Gastrocnemius medialis (tissue), 4 donors: Measurements from ENCODE around the gene STEAP1.

ENCODE experiments used
- POLR2A ChIP-seq, 2 donors: fragments of 450-650 bp; IDR thresholded peaks; one replicate each; pipeline ENCODE4 v1.6.1; 2017; ENCODE audit warnings: antibody characterized with exemption in 2 of 2, mild to moderate bottlenecking in 2 of 2, moderate library complexity in 2 of 2
- TF ChIP-seq, protein P1 (sequence below), 5 experiments: fragments of 450-650 bp in 3 of 5; fragments of 200-600 bp in 2 of 5; sonication (generic) in 2 of 5; IDR thresholded peaks in 4 of 5; conservative IDR thresholded peaks in 1 of 5; 1 replicate in 4 of 5; 2 replicates in 1 of 5; pipeline ENCODE4 v1.5.1; 2016 to 2019; ENCODE audit warnings: antibody characterized with exemption in 5 of 5, mild to moderate bottlenecking in 3 of 5, moderate library complexity in 3 of 5

DNA sequence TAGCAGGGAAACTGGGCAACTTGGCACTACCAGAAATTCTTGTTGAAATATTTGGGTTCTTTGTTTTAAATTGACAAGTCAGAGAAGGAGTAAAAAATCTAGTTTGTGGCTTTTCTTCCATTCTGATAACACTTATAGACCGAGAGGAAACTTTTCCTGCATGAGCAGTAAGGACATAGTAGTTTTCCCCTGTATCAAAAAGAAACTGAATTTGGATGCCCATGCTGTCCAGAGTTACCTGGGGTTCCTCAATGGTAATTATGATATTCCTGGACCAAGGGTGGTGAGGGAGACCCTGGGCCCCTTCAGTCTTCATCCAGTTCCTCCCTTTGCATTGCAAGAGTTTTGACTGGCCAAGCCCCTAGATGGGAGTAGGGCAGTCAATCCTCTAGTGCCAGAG is 37.4 kb downstream of the STEAP1 start:
- TF ChIP-seq, protein P1, sequence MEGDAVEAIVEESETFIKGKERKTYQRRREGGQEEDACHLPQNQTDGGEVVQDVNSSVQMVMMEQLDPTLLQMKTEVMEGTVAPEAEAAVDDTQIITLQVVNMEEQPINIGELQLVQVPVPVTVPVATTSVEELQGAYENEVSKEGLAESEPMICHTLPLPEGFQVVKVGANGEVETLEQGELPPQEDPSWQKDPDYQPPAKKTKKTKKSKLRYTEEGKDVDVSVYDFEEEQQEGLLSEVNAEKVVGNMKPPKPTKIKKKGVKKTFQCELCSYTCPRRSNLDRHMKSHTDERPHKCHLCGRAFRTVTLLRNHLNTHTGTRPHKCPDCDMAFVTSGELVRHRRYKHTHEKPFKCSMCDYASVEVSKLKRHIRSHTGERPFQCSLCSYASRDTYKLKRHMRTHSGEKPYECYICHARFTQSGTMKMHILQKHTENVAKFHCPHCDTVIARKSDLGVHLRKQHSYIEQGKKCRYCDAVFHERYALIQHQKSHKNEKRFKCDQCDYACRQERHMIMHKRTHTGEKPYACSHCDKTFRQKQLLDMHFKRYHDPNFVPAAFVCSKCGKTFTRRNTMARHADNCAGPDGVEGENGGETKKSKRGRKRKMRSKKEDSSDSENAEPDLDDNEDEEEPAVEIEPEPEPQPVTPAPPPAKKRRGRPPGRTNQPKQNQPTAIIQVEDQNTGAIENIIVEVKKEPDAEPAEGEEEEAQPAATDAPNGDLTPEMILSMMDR (IDR thresholded peaks at IDR 0.05 in 4 of 5, conservative IDR thresholded peaks at IDR 0.05 in 1 of 5), result no peak
- TF ChIP-seq POLR2A (IDR thresholded peaks at IDR 0.05), result no peak
